ENCODE data around the gene KCNH3. TPM values are rescaled to one million over a fixed set of nuclear protein-coding genes. Genes with fewer than 3 reads are reported as not detected.

KCNH3 gene
- total and polyA plus RNA-seq, 2 of the 13 experiments (the other 11 are each of a cell fraction or from before 2014, with no cell fraction given), result 0.01 to 0.07 TPM

DNA sequence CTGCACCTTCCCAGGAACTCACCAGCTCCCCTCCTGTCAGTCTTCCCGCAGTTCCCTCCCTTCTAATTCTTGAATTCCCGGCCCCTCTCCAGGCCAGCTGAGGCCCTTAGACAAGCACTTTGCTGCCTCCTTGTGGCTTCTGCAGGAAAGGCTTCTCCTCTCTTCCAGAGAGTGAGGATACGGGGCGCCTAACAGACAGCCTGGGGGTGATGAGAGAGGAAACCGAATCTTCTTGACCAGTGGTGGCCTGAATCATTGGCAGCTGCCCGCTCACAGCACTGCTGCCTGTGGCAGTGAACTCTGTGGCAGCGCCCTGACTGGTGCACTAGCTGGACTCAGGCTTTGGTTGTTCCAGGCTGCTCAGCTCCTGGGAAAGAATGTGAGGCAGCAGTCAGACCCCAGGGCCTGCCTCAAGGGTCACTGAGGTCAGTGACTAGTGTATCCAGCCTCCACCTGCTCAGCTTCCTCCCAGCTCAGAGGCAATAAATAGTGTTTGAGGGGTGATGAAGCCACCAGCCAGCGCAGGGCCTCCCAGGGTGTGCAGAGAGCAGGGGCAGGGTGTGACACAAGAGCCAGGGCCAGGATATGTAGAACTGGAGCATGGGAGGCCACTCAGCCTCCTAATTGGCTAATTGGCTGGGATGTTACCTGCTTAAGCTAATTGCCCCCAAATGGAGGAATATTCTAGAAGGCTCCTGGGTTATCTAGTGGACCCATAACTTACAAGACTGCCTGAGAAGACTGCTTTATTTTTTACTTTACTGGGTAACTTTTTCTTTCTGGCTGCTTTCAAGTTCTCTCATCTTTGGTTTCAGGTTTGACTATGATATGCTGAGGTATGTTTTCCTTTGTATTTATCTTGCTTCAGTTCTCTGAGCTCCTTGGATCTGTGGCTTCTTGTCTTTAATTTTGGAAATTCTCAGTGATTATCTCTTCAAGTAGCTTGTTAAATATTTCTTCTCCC is 42.0 kb downstream of the KCNH3 start (continued):
- TF ChIP-seq, protein P1, sequence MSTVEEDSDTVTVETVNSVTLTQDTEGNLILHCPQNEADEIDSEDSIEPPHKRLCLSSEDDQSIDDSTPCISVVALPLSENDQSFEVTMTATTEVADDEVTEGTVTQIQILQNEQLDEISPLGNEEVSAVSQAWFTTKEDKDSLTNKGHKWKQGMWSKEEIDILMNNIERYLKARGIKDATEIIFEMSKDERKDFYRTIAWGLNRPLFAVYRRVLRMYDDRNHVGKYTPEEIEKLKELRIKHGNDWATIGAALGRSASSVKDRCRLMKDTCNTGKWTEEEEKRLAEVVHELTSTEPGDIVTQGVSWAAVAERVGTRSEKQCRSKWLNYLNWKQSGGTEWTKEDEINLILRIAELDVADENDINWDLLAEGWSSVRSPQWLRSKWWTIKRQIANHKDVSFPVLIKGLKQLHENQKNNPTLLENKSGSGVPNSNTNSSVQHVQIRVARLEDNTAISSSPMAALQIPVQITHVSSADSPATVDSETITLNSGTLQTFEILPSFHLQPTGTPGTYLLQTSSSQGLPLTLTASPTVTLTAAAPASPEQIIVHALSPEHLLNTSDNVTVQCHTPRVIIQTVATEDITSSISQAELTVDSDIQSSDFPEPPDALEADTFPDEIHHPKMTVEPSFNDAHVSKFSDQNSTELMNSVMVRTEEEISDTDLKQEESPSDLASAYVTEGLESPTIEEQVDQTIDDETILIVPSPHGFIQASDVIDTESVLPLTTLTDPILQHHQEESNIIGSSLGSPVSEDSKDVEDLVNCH (CRISPR knock-in tag; IDR thresholded peaks at IDR 0.05), result no peak
- TF ChIP-seq, protein P2, sequence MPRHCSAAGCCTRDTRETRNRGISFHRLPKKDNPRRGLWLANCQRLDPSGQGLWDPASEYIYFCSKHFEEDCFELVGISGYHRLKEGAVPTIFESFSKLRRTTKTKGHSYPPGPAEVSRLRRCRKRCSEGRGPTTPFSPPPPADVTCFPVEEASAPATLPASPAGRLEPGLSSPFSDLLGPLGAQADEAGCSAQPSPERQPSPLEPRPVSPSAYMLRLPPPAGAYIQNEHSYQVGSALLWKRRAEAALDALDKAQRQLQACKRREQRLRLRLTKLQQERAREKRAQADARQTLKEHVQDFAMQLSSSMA (CRISPR knock-in tag; IDR thresholded peaks at IDR 0.05), result no peak
- TF ChIP-seq ZNF160 (CRISPR knock-in tag; IDR thresholded peaks at IDR 0.05), result no peak
- TF ChIP-seq, protein P3, sequence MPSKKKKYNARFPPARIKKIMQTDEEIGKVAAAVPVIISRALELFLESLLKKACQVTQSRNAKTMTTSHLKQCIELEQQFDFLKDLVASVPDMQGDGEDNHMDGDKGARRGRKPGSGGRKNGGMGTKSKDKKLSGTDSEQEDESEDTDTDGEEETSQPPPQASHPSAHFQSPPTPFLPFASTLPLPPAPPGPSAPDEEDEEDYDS (CRISPR knock-in tag; IDR thresholded peaks at IDR 0.05), result 0 out of 2 replicates have a peak, but pooled peaks have one; percentile 15
- peak; percentile 61; the same call in 1 of the 2 replicates for TF ChIP-seq ZNF891 (CRISPR knock-in tag; IDR thresholded peaks at IDR 0.05)
- peak; percentile 49; the same call in 1 of the 2 replicates for TF ChIP-seq KDM2A (CRISPR knock-in tag; IDR thresholded peaks at IDR 0.05; ENCODE audit: borderline replicate concordance, low read depth)
- TF ChIP-seq FOXK1 (CRISPR knock-in tag; IDR thresholded peaks at IDR 0.05; ENCODE audit: borderline replicate concordance, low read depth), result no peak
- no peak; the same call in 1 of the 2 replicates for TF ChIP-seq YEATS2 (CRISPR knock-in tag; IDR thresholded peaks at IDR 0.05; ENCODE audit: borderline replicate concordance)
- TF ChIP-seq, protein P4, sequence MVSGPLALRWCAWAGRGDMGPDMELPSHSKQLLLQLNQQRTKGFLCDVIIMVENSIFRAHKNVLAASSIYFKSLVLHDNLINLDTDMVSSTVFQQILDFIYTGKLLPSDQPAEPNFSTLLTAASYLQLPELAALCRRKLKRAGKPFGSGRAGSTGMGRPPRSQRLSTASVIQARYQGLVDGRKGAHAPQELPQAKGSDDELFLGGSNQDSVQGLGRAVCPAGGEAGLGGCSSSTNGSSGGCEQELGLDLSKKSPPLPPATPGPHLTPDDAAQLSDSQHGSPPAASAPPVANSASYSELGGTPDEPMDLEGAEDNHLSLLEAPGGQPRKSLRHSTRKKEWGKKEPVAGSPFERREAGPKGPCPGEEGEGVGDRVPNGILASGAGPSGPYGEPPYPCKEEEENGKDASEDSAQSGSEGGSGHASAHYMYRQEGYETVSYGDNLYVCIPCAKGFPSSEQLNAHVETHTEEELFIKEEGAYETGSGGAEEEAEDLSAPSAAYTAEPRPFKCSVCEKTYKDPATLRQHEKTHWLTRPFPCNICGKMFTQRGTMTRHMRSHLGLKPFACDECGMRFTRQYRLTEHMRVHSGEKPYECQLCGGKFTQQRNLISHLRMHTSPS (CRISPR knock-in tag; IDR thresholded peaks at IDR 0.05; ENCODE audit: low read depth), result no peak
- TF ChIP-seq, protein P5, sequence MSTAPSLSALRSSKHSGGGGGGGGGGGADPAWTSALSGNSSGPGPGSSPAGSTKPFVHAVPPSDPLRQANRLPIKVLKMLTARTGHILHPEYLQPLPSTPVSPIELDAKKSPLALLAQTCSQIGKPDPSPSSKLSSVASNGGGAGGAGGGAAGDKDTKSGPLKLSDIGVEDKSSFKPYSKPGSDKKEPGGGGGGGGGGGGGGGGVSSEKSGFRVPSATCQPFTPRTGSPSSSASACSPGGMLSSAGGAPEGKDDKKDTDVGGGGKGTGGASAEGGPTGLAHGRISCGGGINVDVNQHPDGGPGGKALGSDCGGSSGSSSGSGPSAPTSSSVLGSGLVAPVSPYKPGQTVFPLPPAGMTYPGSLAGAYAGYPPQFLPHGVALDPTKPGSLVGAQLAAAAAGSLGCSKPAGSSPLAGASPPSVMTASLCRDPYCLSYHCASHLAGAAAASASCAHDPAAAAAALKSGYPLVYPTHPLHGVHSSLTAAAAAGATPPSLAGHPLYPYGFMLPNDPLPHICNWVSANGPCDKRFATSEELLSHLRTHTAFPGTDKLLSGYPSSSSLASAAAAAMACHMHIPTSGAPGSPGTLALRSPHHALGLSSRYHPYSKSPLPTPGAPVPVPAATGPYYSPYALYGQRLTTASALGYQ (CRISPR knock-in tag; IDR thresholded peaks at IDR 0.05), result no peak
- TF ChIP-seq, protein P6, sequence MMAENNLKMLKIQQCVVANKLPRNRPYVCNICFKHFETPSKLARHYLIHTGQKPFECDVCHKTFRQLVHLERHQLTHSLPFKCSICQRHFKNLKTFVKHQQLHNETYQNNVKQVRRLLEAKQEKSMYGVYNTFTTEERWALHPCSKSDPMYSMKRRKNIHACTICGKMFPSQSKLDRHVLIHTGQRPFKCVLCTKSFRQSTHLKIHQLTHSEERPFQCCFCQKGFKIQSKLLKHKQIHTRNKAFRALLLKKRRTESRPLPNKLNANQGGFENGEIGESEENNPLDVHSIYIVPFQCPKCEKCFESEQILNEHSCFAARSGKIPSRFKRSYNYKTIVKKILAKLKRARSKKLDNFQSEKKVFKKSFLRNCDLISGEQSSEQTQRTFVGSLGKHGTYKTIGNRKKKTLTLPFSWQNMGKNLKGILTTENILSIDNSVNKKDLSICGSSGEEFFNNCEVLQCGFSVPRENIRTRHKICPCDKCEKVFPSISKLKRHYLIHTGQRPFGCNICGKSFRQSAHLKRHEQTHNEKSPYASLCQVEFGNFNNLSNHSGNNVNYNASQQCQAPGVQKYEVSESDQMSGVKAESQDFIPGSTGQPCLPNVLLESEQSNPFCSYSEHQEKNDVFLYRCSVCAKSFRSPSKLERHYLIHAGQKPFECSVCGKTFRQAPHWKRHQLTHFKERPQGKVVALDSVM (CRISPR knock-in tag; IDR thresholded peaks at IDR 0.05), result peak; percentile 50; the same call in 1 of the 2 replicates
- no peak for TF ChIP-seq PHF8 (CRISPR knock-in tag; IDR thresholded peaks at IDR 0.05)
- no peak for TF ChIP-seq NPAS2 (CRISPR knock-in tag; IDR thresholded peaks at IDR 0.05; ENCODE audit: borderline replicate concordance)
- TF ChIP-seq, protein P7, sequence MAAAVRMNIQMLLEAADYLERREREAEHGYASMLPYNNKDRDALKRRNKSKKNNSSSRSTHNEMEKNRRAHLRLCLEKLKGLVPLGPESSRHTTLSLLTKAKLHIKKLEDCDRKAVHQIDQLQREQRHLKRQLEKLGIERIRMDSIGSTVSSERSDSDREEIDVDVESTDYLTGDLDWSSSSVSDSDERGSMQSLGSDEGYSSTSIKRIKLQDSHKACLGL (CRISPR knock-in tag; IDR thresholded peaks at IDR 0.05), result no peak
- TF ChIP-seq, protein P8, sequence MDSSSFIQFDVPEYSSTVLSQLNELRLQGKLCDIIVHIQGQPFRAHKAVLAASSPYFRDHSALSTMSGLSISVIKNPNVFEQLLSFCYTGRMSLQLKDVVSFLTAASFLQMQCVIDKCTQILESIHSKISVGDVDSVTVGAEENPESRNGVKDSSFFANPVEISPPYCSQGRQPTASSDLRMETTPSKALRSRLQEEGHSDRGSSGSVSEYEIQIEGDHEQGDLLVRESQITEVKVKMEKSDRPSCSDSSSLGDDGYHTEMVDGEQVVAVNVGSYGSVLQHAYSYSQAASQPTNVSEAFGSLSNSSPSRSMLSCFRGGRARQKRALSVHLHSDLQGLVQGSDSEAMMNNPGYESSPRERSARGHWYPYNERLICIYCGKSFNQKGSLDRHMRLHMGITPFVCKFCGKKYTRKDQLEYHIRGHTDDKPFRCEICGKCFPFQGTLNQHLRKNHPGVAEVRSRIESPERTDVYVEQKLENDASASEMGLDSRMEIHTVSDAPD (CRISPR knock-in tag; IDR thresholded peaks at IDR 0.05), result no peak

Measured in HepG2 (cell line).